OCI-LY7 (cell line): ENCODE data around the gene CCDC121. TPM values are rescaled to one million over a fixed set of nuclear protein-coding genes. Genes with fewer than 3 reads are reported as not detected.

ENCODE experiments used
- BruUV-seq: library from RNA; stranded (reverse); fragments of 400-500 nt; replicated peaks from 2 replicates; lab custom pipeline; 2021; lab: Mats Ljungman, UMichigan
- CTCF ChIA-PET: fragments of 300-600 bp; sonication (Branson Sonifier 250); formaldehyde crosslinking; loops from one replicate; lab custom pipeline; 2022; ENCODE audit warnings: antibody characterized with exemption; ENCODE audit not compliant: unreplicated experiment; lab: Charles Lee
- POLR2A ChIA-PET: fragments of 300-600 bp; sonication (Branson Sonifier 250); formaldehyde crosslinking; loops from one replicate; lab custom pipeline; 2022; ENCODE audit warnings: antibody characterized with exemption; lab: Charles Lee
- DNase-seq: peaks from one replicate; pipeline ENCODE4 v3.0.0-alpha.2; 2015; ENCODE audit warnings: low spot score
- H2AFZ ChIP-seq: fragments of 200-600 bp; sonication (generic), shearing (Covaris generic); 2 replicates; pipeline ENCODE4 v1.6.1; 2014; ENCODE audit warnings: mild to moderate bottlenecking, antibody characterized with exemption, low read length, moderate library complexity
- H3K27ac ChIP-seq: fragments of 200-600 bp; sonication (generic); 2 replicates; pipeline ENCODE4 v1.5.1; 2014; ENCODE audit warnings: mixed run types, low read depth, mild to moderate bottlenecking, moderate library complexity, low read length, inconsistent platforms; ENCODE audit not compliant: poor library complexity, severe bottlenecking
- H3K36me3 ChIP-seq: fragments of 200-600 bp; sonication (generic); 2 replicates; pipeline ENCODE4 v1.6.1; 2014; ENCODE audit warnings: mild to moderate bottlenecking, antibody characterized with exemption, low read length, moderate library complexity, mixed read lengths; ENCODE audit not compliant: insufficient read depth
- H3K4me1 ChIP-seq: fragments of 200-600 bp; sonication (generic); 2 replicates; pipeline ENCODE4 v1.5.1; 2014; ENCODE audit warnings: mild to moderate bottlenecking, low read length; ENCODE audit not compliant: insufficient read depth, poor library complexity, severe bottlenecking
- H3K4me2 ChIP-seq: fragments of 200-600 bp; sonication (generic); 2 replicates; pipeline ENCODE4 v1.6.1; 2014; ENCODE audit warnings: mild to moderate bottlenecking, low read length
- H3K4me3 ChIP-seq: fragments of 200-600 bp; sonication (generic); 2 replicates; pipeline ENCODE4 v1.5.1; 2014; ENCODE audit warnings: mild to moderate bottlenecking, low read depth, low read length; ENCODE audit not compliant: poor library complexity, severe bottlenecking
- H3K79me2 ChIP-seq: fragments of 200-600 bp; sonication (generic); 2 replicates; pipeline ENCODE4 v1.6.1; 2016; ENCODE audit warnings: low read depth, mild to moderate bottlenecking, low read length, moderate library complexity, mixed read lengths; ENCODE audit not compliant: insufficient read depth
- H3K9me2 ChIP-seq: fragments of 200-600 bp; sonication (generic); 2 replicates; pipeline ENCODE4 v1.6.1; 2016; ENCODE audit warnings: mild to moderate bottlenecking, low read length, mixed read lengths; ENCODE audit not compliant: insufficient read depth
- H3K9me3 ChIP-seq: fragments of 200-600 bp; sonication (generic); 2 replicates; pipeline ENCODE4 v1.6.1; 2014; ENCODE audit warnings: mild to moderate bottlenecking, mixed run types, low read length, mixed read lengths
- H4K20me1 ChIP-seq: fragments of 200-600 bp; sonication (generic); 2 replicates; pipeline ENCODE4 v1.6.1; 2014; ENCODE audit warnings: mild to moderate bottlenecking, antibody characterized with exemption, low read length, moderate library complexity, mixed read lengths; ENCODE audit not compliant: insufficient read depth
- CTCF ChIP-seq: fragments of 200-600 bp; sonication (generic); conservative IDR thresholded peaks from 2 replicates; pipeline ENCODE4 v1.5.1; 2014; ENCODE audit warnings: mild to moderate bottlenecking, antibody characterized with exemption, low read length, moderate library complexity, mixed read lengths
- EZH2phosphoT487 ChIP-seq: fragments of 200-600 bp; sonication (generic); IDR thresholded peaks from 2 replicates; pipeline ENCODE4 v1.6.1; 2018; ENCODE audit warnings: low read depth, borderline replicate concordance, mild to moderate bottlenecking, mixed run types, antibody characterized with exemption, low read length, moderate library complexity, mixed read lengths
- intact Hi-C: fragments of 100-400 bp; cut with micrococcal nuclease; formaldehyde crosslinking; loops from one replicate; pipeline ENCODE4 v1.10.0; 2022; ENCODE audit not compliant: unreplicated experiment
- total RNA-seq, 2 experiments: library from RNA; depleted of rRNA in 1 of 2; stranded (reverse); fragments of >200 nt in 1 of 2; shearing (Covaris generic) in 1 of 2; gene quantifications; 2 replicates each; pipeline ENCODE4 v1.2.3, GENCODE V29; 2014 to 2022

Gene CCDC121
- total RNA-seq, 2 experiments from 2014 or later = 4.7 to 5.1 TPM

GRCh38 chr2:27587025-27587424, 41.8 kb downstream of the CCDC121 start:
- intact Hi-C loops = no loop called here

GRCh38 chr2:27584597-27584996, 44.2 kb downstream of the CCDC121 start:
- Histone ChIP-seq H3K27ac (no peak overlapping the region), H3K4me3 (peak overlapping the region; percentile 87), H2AFZ (no peak overlapping the region), H3K36me3 (peaks cover 31% of the 10 kb centered on the region), H3K4me1 (peaks cover 29% of the 10 kb centered on the region), H3K9me2 (no peaks in the 10 kb centered on the region), H3K4me2 (peak overlapping the region; percentile 78), H3K79me2 (peaks cover 66% of the 10 kb centered on the region), H4K20me1 (peaks cover 9% of the 10 kb centered on the region; the same call in 1 of the 2 replicates), H3K9me3 (peaks cover 12% of the 10 kb centered on the region)
- intact Hi-C loops = loop anchor here (5.0 kb wide), 1 partner anchor 43 kb away; the partner anchor contains the start of genes CCDC121 and GPN1
- no TSS peak for BruUV-seq
- ChIA-PET CTCF (no interaction called here), POLR2A (interaction anchor here (0.6 to 1.6 kb wide), 2 partner anchors 26 to 237 kb away, joined by 3 to 4 read pairs; no protein-coding TSS in a partner anchor)
- no peak for DNase-seq
- TF ChIP-seq EZH2phosphoT487 = no peak
- no peak for TF ChIP-seq CTCF

More at GRCh38 chr2:27587025-27587424, 41.8 kb downstream of the CCDC121 start:
- peaks cover 52% of the 10 kb centered on the region for H3K36me3 ChIP-seq
- no peak overlapping the region for H3K4me3 ChIP-seq
- no peaks in the 10 kb centered on the region for H3K9me2 ChIP-seq
- BruUV-seq = no TSS peak
- CTCF ChIA-PET = interaction anchor here (0.6 kb wide), 1 partner anchor 201 kb away, joined by 3 read pairs; no protein-coding TSS in a partner anchor
- no peak overlapping the region for H3K4me2 ChIP-seq
- H3K9me3 ChIP-seq = peaks cover 27% of the 10 kb centered on the region
- H2AFZ ChIP-seq = no peak overlapping the region
- peaks cover 9% of the 10 kb centered on the region; the same call in 1 of the 2 replicates for H4K20me1 ChIP-seq
- TF ChIP-seq CTCF (no peak), EZH2phosphoT487 (no peak)
- POLR2A ChIA-PET = no interaction called here
- peaks cover 29% of the 10 kb centered on the region for H3K4me1 ChIP-seq
- no peak overlapping the region for H3K27ac ChIP-seq
- DNase-seq = no peak
- peaks cover 90% of the 10 kb centered on the region for H3K79me2 ChIP-seq

- H3K4me1 ChIP-seq = peaks cover 29% of the 10 kb centered on the region
- peak; percentile 15 for DNase-seq
- TSS peak; percentile 79 for BruUV-seq
- H3K4me2 ChIP-seq = peak overlapping the region; percentile 78
- no peaks in the 10 kb centered on the region for H3K9me2 ChIP-seq
- H2AFZ ChIP-seq = peak overlapping the region; percentile 99; the same call in 1 of the 2 replicates
- POLR2A ChIA-PET = interaction anchor here (1.1 kb wide), 1 partner anchor 44 kb away, joined by 4 read pairs; no protein-coding TSS in a partner anchor
- peak overlapping the region; percentile 54 for H3K27ac ChIP-seq
- H4K20me1 ChIP-seq = peaks cover 7% of the 10 kb centered on the region; the same call in 1 of the 2 replicates
- 0 out of 2 replicates have a peak, but pooled peaks cover 2% of the 10 kb centered on the region for H3K9me3 ChIP-seq
- peaks cover 54% of the 10 kb centered on the region for H3K79me2 ChIP-seq
- intact Hi-C loops = loop anchor here (2.0 to 5.0 kb wide), 2 partner anchors 44 to 175 kb away; partner anchors contain the start of genes CCDC121, GPN1 and PPM1G
- H3K36me3 ChIP-seq = peaks cover 21% of the 10 kb centered on the region
- peak overlapping the region; percentile 87 for H3K4me3 ChIP-seq
- TF ChIP-seq CTCF (no peak; the same call in 1 of the 2 replicates), EZH2phosphoT487 (no peak)
- CTCF ChIA-PET = no interaction called here
These were observed 45.4 kb downstream of the CCDC121 start for GRCh38 chr2:27583390-27583915.
